K562 (cell line): Measurements from ENCODE around the gene SOST. TPM values are rescaled to one million over a fixed set of nuclear protein-coding genes. Genes with fewer than 3 reads are reported as not detected.

Experiments
- ATAC-seq: fragments of 200-7000 bp; cut with Tn5 transposase; 3 replicates; pipeline ENCODE4 v1.9.1; 2020; ENCODE audit warnings: moderate library complexity
- BruUV-seq: library from RNA; stranded (reverse); fragments of 400-500 nt; replicated peaks from 2 replicates; lab custom pipeline; 2021; lab: Mats Ljungman, UMichigan
- CTCF ChIA-PET: fragments of 300-600 bp; formaldehyde crosslinking; extraction: SDS; loops from one replicate; lab custom pipeline; 2021; ENCODE audit warnings: low intra/inter-chr PET ratio; lab: Yijun Ruan, JAX
- POLR2A ChIA-PET: fragments of 300-600, 350-650 bp; sonication (Branson Sonifier 250); formaldehyde crosslinking; extraction: SDS; loops from one replicate; lab custom pipeline; 2021; ENCODE audit warnings: antibody characterized with exemption, inconsistent platforms; lab: Yijun Ruan, JAX
- DNase-seq, 4 experiments: peaks; one replicate each; pipeline versions ENCODE4 v3.0.0 to v3.0.0-alpha.2; 2011 to 2018; ENCODE audit warnings: low spot score in 3 of 4, mixed read lengths in 3 of 4; ENCODE audit errors: extremely low read depth in 1 of 4
- FAIRE-seq: peaks from 2 replicates; lab custom pipeline; 2011; peaks lifted over from hg19 to GRCh38; lab: Jason Lieb, UNC
- H2AFZ ChIP-seq: 2 replicates; pipeline ENCODE4 v1.6.0; 2011; ENCODE audit warnings: low read depth, low read length, control low read depth, inconsistent platforms
- H3K27ac ChIP-seq: fragments of 200-600 bp; 3 replicates; pipeline ENCODE4 v1.8.0; 2011; ENCODE audit warnings: low read depth, mild to moderate bottlenecking, control low read depth, inconsistent platforms, low read length, moderate library complexity, mixed read lengths; ENCODE audit errors: extremely low read depth
- H3K27me3 ChIP-seq, 2 experiments: fragments of 300-600 bp in 1 of 2; 2 replicates in 1 of 2; 3 replicates in 1 of 2; pipeline versions ENCODE4 v1.6.0 to v1.8.0; 2011; ENCODE audit warnings: inconsistent platforms in 2 of 2, low read length in 2 of 2, mild to moderate bottlenecking in 1 of 2, mixed read lengths in 1 of 2, moderate library complexity in 1 of 2; ENCODE audit not compliant: control insufficient read depth in 2 of 2, insufficient read depth in 2 of 2
- H3K36me3 ChIP-seq: fragments of 300-600 bp; 3 replicates; pipeline ENCODE4 v1.8.0; 2011; ENCODE audit warnings: mild to moderate bottlenecking, low read length, inconsistent platforms; ENCODE audit not compliant: control insufficient read depth, insufficient read depth
- H3K4me1 ChIP-seq, 2 experiments: fragments of 200-600 bp in 1 of 2; replicated peaks in 1 of 2; 2 replicates in 1 of 2; 3 replicates in 1 of 2; pipeline versions ENCODE4 v1.5.1 to v1.8.0; 2011; ENCODE audit warnings: inconsistent platforms in 2 of 2, low read length in 2 of 2, mild to moderate bottlenecking in 1 of 2, mixed read lengths in 1 of 2, moderate library complexity in 1 of 2; ENCODE audit not compliant: control insufficient read depth in 2 of 2, insufficient read depth in 2 of 2
- H3K4me2 ChIP-seq: 2 replicates; pipeline ENCODE4 v1.6.1; 2011; ENCODE audit warnings: low read length, control low read depth, inconsistent platforms, mixed read lengths; ENCODE audit not compliant: insufficient read depth
- H3K4me3 ChIP-seq: fragments of 200-600 bp; sonication (generic), shearing (Covaris generic); 2 replicates; pipeline ENCODE4 v1.5.1; 2016; ENCODE audit warnings: control low read depth, inconsistent platforms
- H3K79me2 ChIP-seq: fragments of 200-600 bp; 3 replicates; pipeline ENCODE4 v1.8.0; 2011; ENCODE audit warnings: low read length, inconsistent platforms; ENCODE audit not compliant: control insufficient read depth, insufficient read depth
- H3K9ac ChIP-seq, 2 experiments: 2 replicates each; pipeline versions ENCODE4 v1.6.0 to v1.6.1; 2011; ENCODE audit warnings: low read depth in 2 of 2, low read length in 2 of 2, control low read depth in 1 of 2, inconsistent platforms in 1 of 2, mild to moderate bottlenecking in 1 of 2, mixed read lengths in 1 of 2; ENCODE audit not compliant: insufficient read depth in 1 of 2
- H3K9me1 ChIP-seq: one replicate; pipeline ENCODE4 v1.6.0; 2011; ENCODE audit warnings: inconsistent platforms, mild to moderate bottlenecking, low read length, moderate library complexity; ENCODE audit not compliant: control insufficient read depth, insufficient read depth
- H3K9me3 ChIP-seq: replicated peaks from 2 replicates; pipeline ENCODE4 v1.5.1; 2011; ENCODE audit warnings: low read depth, low read length, inconsistent platforms; ENCODE audit not compliant: control insufficient read depth, insufficient read depth
- H4K20me1 ChIP-seq: replicated peaks from 2 replicates; pipeline ENCODE4 v1.6.1; 2011; ENCODE audit warnings: low read length, inconsistent platforms, mixed read lengths; ENCODE audit not compliant: control insufficient read depth, insufficient read depth
- CTCF ChIP-seq, 3 experiments: IDR thresholded peaks in 2 of 3; conservative IDR thresholded peaks in 1 of 3; 2 replicates each; pipeline ENCODE4 v1.5.1; 2011 to 2012; ENCODE audit warnings: low read length in 3 of 3, mild to moderate bottlenecking in 3 of 3, control low read depth in 2 of 3, improper control_type of control experiment in 1 of 3, inconsistent platforms in 1 of 3, low read depth in 1 of 3, mixed read lengths in 1 of 3, moderate library complexity in 1 of 3; ENCODE audit not compliant: insufficient read depth in 2 of 3
- FOXK2 ChIP-seq, 2 experiments: fragments of 450-650 bp; IDR thresholded peaks in 1 of 2; conservative IDR thresholded peaks in 1 of 2; 2 replicates each; pipeline ENCODE4 v1.6.1; 2016; ENCODE audit warnings: low read depth in 2 of 2, mild to moderate bottlenecking in 1 of 2
- NR0B1 ChIP-seq: fragments of 450-650 bp; IDR thresholded peaks from one replicate; pipeline ENCODE4 v1.6.1; 2018; ENCODE audit warnings: mild to moderate bottlenecking, moderate library complexity; ENCODE audit not compliant: partially characterized antibody
- RBM17 ChIP-seq: fragments of 200-400 bp; formaldehyde crosslinking; IDR thresholded peaks from 2 replicates; pipeline ENCODE4 v1.6.1; 2017; ENCODE audit warnings: low read depth, mild to moderate bottlenecking, low read length, borderline replicate concordance
- SIN3A ChIP-seq, 2 experiments: fragments of 150-350 bp in 1 of 2; IDR thresholded peaks; 2 replicates each; pipeline ENCODE4 v1.6.1; 2011 to 2016; ENCODE audit warnings: borderline replicate concordance in 2 of 2, low read depth in 2 of 2, low read length in 2 of 2, mild to moderate bottlenecking in 2 of 2, moderate library complexity in 2 of 2; ENCODE audit not compliant: control insufficient read depth in 1 of 2
- STAT5B ChIP-seq: fragments of 250-450 bp; sonication (Bioruptor Pico); IDR thresholded peaks from 2 replicates; pipeline ENCODE4 v1.8.0; 2021; ENCODE audit warnings: mild to moderate bottlenecking, inconsistent platforms
- U2AF2 ChIP-seq: fragments of 200-400 bp; formaldehyde crosslinking; optimal IDR thresholded peaks from 2 replicates; pipeline ENCODE3; 2017; ENCODE audit warnings: low read depth, mild to moderate bottlenecking, low read length
- ZNF124 ChIP-seq: sonication (generic); formaldehyde crosslinking; IDR thresholded peaks from 2 replicates; pipeline ENCODE4 v1.8.1; 2022; ENCODE audit warnings: missing genetic modification reagents
- ZNF212 ChIP-seq: fragments of 450-650 bp; formaldehyde crosslinking; IDR thresholded peaks from 2 replicates; pipeline ENCODE4 v1.4.0; 2020; ENCODE audit warnings: mild to moderate bottlenecking
- WGBS: fragments of 100-300 bp; shearing (Covaris generic); methylation state at CpG from one replicate; pipeline ENCODE4 v1.1.6; 2016; ENCODE audit warnings: low coverage, mixed read lengths; ENCODE audit not compliant: insufficient coverage; ENCODE audit errors: missing lambda C conversion rate; 5-methylcytosine and 5-hydroxymethylcytosine counted together
- in situ Hi-C: fragments of 300-500 bp; cut with MboI; formaldehyde crosslinking; loops from 4 replicates; pipeline ENCODE4 v1.15.0; 2018; ENCODE audit warnings: inconsistent platforms, mixed read lengths
- intact Hi-C: fragments of 100-400 bp; cut with micrococcal nuclease; formaldehyde crosslinking; loops from 2 replicates; pipeline ENCODE4 v1.14.2; 2022
- polyA plus RNA-seq, 8 experiments: library from polyadenylated mRNA; depleted of rRNA in 4 of 8; stranded (reverse) in 5 of 8; unstranded in 3 of 8; fragments of >200 nt; fragmentation: Nextera tagmentation in 2 of 8; fragmentation: Illumina TruSeq in 1 of 8; extraction: Ambion mirVana in 2 of 8; extraction: Trizol in 1 of 8; gene quantifications; 2 replicates each; pipeline versions ENCODE4 v1.2.1 to v1.2.3, GENCODE V29; 2011 to 2014; ENCODE audit warnings: inconsistent platforms in 1 of 8, missing spikeins in 1 of 8
- total RNA-seq, 7 experiments: library from RNA; depleted of rRNA in 6 of 7; stranded (reverse); fragments of >200 nt in 6 of 7; fragmentation: Illumina TruSeq in 2 of 7; extraction: Trizol in 2 of 7; gene quantifications; 2 replicates each; pipeline versions ENCODE4 v1.2.1 to v1.2.3, GENCODE V29; 2011 to 2021; ENCODE audit warnings: low replicate concordance in 1 of 7
- TF ChIP-seq, protein P1 (sequence below): fragments of 250-450 bp; sonication (Bioruptor Pico); IDR thresholded peaks from 2 replicates; pipeline ENCODE4 v1.5.0; 2022; ENCODE audit warnings: mild to moderate bottlenecking
- TF ChIP-seq, protein P2 (sequence below): fragments of 250-450 bp; sonication (Bioruptor Pico); IDR thresholded peaks from 2 replicates; pipeline ENCODE4 v1.4.0; 2020; ENCODE audit warnings: mild to moderate bottlenecking, moderate library complexity

Gene SOST
- total and polyA plus RNA-seq, 9 of the 15 experiments (the other 6 are each of a cell fraction or from before 2014, with no cell fraction given), result not detected

- Histone ChIP-seq H3K36me3 (no peaks in the 10 kb centered on the region), H4K20me1 (no peaks in the 10 kb centered on the region), H3K4me3 (no peak overlapping the region), H3K79me2 (no peaks in the 10 kb centered on the region), H3K9me3 (no peaks in the 10 kb centered on the region), H3K4me2 (no peak overlapping the region), H3K27ac (no peak overlapping the region), H3K4me1 (peaks cover 2 to 4% of the 10 kb centered on the region in 2 experiments; a peak in 4 of 5 replicates), H2AFZ (no peak overlapping the region), H3K27me3 (peaks cover 16 to 19% of the 10 kb centered on the region in 2 experiments), H3K9me1 (no peaks in the 10 kb centered on the region), H3K9ac (no peak overlapping the region)
- WGBS, result 3% methylated on average over 2 of the region's 2 CpGs
- ATAC-seq (no peak), FAIRE-seq (no peak), DNase-seq (no peak)
- intact Hi-C loops, result no loop called here
- in situ Hi-C loops, result no loop called here
- ChIA-PET CTCF (no interaction called here), POLR2A (no interaction called here)
- BruUV-seq, result no TSS peak
- TF ChIP-seq FOXK2 (conservative IDR thresholded peaks at IDR 0.05 in 1 of 2, IDR thresholded peaks at IDR 0.05 in 1 of 2; ENCODE audit: low read depth in 2 of 2) (no peak), ZNF212 (CRISPR knock-in tag) (no peak), STAT5B (CRISPR knock-in tag) (no peak), CTCF (IDR thresholded peaks at IDR 0.05 in 2 of 3, conservative IDR thresholded peaks at IDR 0.05 in 1 of 3; ENCODE audit: insufficient read depth in 2 of 3, low read depth in 1 of 3, low read length in 3 of 3) (no peak), RBM17 (no peak), U2AF2 (no peak), NR0B1 (no peak), SIN3A (IDR thresholded peaks at IDR 0.05; ENCODE audit: borderline replicate concordance in 2 of 2, control insufficient read depth in 1 of 2, low read depth in 2 of 2, low read length in 2 of 2) (no peak), ZNF124 (CRISPR knock-in tag) (no peak)
- TF ChIP-seq, protein P1, sequence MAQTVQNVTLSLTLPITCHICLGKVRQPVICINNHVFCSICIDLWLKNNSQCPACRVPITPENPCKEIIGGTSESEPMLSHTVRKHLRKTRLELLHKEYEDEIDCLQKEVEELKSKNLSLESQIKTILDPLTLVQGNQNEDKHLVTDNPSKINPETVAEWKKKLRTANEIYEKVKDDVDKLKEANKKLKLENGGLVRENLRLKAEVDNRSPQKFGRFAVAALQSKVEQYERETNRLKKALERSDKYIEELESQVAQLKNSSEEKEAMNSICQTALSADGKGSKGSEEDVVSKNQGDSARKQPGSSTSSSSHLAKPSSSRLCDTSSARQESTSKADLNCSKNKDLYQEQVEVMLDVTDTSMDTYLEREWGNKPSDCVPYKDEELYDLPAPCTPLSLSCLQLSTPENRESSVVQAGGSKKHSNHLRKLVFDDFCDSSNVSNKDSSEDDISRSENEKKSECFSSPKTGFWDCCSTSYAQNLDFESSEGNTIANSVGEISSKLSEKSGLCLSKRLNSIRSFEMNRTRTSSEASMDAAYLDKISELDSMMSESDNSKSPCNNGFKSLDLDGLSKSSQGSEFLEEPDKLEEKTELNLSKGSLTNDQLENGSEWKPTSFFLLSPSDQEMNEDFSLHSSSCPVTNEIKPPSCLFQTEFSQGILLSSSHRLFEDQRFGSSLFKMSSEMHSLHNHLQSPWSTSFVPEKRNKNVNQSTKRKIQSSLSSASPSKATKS (CRISPR knock-in tag), result no peak
- TF ChIP-seq, protein P2, sequence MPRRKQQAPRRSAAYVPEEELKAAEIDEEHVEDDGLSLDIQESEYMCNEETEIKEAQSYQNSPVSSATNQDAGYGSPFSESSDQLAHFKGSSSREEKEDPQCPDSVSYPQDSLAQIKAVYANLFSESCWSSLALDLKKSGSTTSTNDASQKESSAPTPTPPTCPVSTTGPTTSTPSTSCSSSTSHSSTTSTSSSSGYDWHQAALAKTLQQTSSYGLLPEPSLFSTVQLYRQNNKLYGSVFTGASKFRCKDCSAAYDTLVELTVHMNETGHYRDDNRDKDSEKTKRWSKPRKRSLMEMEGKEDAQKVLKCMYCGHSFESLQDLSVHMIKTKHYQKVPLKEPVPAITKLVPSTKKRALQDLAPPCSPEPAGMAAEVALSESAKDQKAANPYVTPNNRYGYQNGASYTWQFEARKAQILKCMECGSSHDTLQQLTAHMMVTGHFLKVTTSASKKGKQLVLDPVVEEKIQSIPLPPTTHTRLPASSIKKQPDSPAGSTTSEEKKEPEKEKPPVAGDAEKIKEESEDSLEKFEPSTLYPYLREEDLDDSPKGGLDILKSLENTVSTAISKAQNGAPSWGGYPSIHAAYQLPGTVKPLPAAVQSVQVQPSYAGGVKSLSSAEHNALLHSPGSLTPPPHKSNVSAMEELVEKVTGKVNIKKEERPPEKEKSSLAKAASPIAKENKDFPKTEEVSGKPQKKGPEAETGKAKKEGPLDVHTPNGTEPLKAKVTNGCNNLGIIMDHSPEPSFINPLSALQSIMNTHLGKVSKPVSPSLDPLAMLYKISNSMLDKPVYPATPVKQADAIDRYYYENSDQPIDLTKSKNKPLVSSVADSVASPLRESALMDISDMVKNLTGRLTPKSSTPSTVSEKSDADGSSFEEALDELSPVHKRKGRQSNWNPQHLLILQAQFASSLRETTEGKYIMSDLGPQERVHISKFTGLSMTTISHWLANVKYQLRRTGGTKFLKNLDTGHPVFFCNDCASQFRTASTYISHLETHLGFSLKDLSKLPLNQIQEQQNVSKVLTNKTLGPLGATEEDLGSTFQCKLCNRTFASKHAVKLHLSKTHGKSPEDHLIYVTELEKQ (CRISPR knock-in tag), result no peak
Measured at GRCh38 chr17:43787728-43788127, 29.1 kb upstream of the SOST start.
